Stomach (tissue), 9 donors: ENCODE measurements around the gene NEDD4L. TPM values are rescaled to one million over a fixed set of nuclear protein-coding genes. Genes with fewer than 3 reads are reported as not detected.
A peak's percentile ranks its signal among the peaks of the same experiment; 100 is the strongest.

Experiments used
- DNase-seq, 2 donors: peaks; one replicate each; pipeline versions ENCODE4 v3.0.0 to v3.0.0-alpha.2; 2013 to 2019
- H3K27ac ChIP-seq, 5 donors: fragments of 200-600 bp in 4 of 5; sonication (generic) in 4 of 5; one replicate each; pipeline ENCODE4 v1.5.1; 2013 to 2019; ENCODE audit warnings: mild to moderate bottlenecking in 1 of 5, moderate library complexity in 1 of 5
- H3K27me3 ChIP-seq, 3 donors: fragments of 200-600 bp; sonication (generic); one replicate each; pipeline ENCODE4 v1.5.1; 2017 to 2019; ENCODE audit warnings: mixed run types in 1 of 3
- H3K36me3 ChIP-seq, 4 donors: fragments of 200-600 bp; sonication (generic); 1 replicate in 3 of 4; 2 replicates in 1 of 4; pipeline ENCODE4 v1.5.1; 2016 to 2019
- H3K4me1 ChIP-seq, 4 donors: fragments of 200-600 bp; sonication (generic); one replicate each; pipeline ENCODE4 v1.5.1; 2016 to 2019
- H3K4me3 ChIP-seq, 4 donors: fragments of 200-600 bp; sonication (generic) in 3 of 4; one replicate each; pipeline ENCODE4 v1.5.1; 2016 to 2019; ENCODE audit warnings: mild to moderate bottlenecking in 1 of 4
- H3K9me3 ChIP-seq, 4 donors: fragments of 200-600 bp; sonication (generic); one replicate each; pipeline ENCODE4 v1.5.1; 2016 to 2019
- CTCF ChIP-seq, 7 experiments: fragments of 450-650 bp in 4 of 7; fragments of 200-600 bp in 3 of 7; sonication (generic) in 3 of 7; IDR thresholded peaks; one replicate each; pipeline ENCODE4 v1.5.1; 2016 to 2019; ENCODE audit warnings: antibody characterized with exemption in 7 of 7, control low read depth in 2 of 7, mild to moderate bottlenecking in 1 of 7
- EP300 ChIP-seq: sonication (generic); formaldehyde crosslinking; IDR thresholded peaks from one replicate; pipeline ENCODE4 v1.6.1; 2017; ENCODE audit warnings: antibody characterized with exemption
- POLR2A ChIP-seq, 4 donors: fragments of 450-650 bp; IDR thresholded peaks; one replicate each; pipeline ENCODE4 v1.6.1; 2016; ENCODE audit warnings: antibody characterized with exemption in 4 of 4, control low read depth in 2 of 4, mild to moderate bottlenecking in 1 of 4, moderate library complexity in 1 of 4
- POLR2AphosphoS5 ChIP-seq, 3 donors: sonication (generic); formaldehyde crosslinking; IDR thresholded peaks; one replicate each; pipeline ENCODE4 v1.6.1; 2016; ENCODE audit warnings: antibody characterized with exemption in 3 of 3
- WGBS, 5 donors: extraction: QIAGEN DNeasy Blood & Tissue Kit in 3 of 5; methylation state at CpG; one replicate each; pipeline versions ENCODE4 v1.1.5 to v1.1.7; 2013 to 2018; 5-methylcytosine and 5-hydroxymethylcytosine counted together
- intact Hi-C: fragments of 100-400 bp; cut with DNase I; formaldehyde crosslinking; loops from one replicate; pipeline ENCODE4 v1.15.1; 2023; ENCODE audit warnings: low total_unique reads
- polyA plus RNA-seq, 3 donors: library from polyadenylated mRNA; stranded (reverse); fragments of 200-250 nt; gene quantifications; one replicate each; pipeline ENCODE4 v1.2.3, GENCODE V29; 2013
- total RNA-seq, 5 donors: library from RNA; depleted of rRNA; stranded (reverse); fragments of >200 nt; gene quantifications; one replicate each; pipeline versions ENCODE4 v1.1.0 to v1.2.3, GENCODE V29; 2014 to 2016
- donor health status: healthy with polysubstance abuse.
- donor health status: Bipolar disorder and iron deficiency.
- donor health status: healthy.

NEDD4L gene
- total and polyA plus RNA-seq, 8 donors = 46.1 to 315 (median 129) TPM

- Histone ChIP-seq H3K27me3 (no peaks in the 10 kb centered on the region), H3K4me3 (no peak overlapping the region), H3K27ac (no peak overlapping the region), H3K36me3 (peaks cover 0 to 81% (median 65%) of the 10 kb centered on the region in 4 donors), H3K9me3 (no peaks in the 10 kb centered on the region), H3K4me1 (peaks cover 19 to 26% (median 24%) of the 10 kb centered on the region in 4 donors)
- DNase-seq = no peak
- intact Hi-C loops = no loop called here
- TF ChIP-seq POLR2A (IDR thresholded peaks at IDR 0.05) (no peak), EP300 (no peak), CTCF (IDR thresholded peaks at IDR 0.05) (no peak), POLR2AphosphoS5 (IDR thresholded peaks at IDR 0.05) (no peak)
- WGBS, 5 donors = 64 to 82% (median 71%) methylated on average over 2 of the region's 2 CpGs
These were observed 290.0 kb downstream of the NEDD4L start for GRCh38 chr18:58334061-58334460.

GRCh38 chr18:58335223-58335622 lies 291.2 kb downstream of the NEDD4L start:
- Histone ChIP-seq H3K36me3 (peaks cover 0 to 73% (median 53%) of the 10 kb centered on the region in 4 donors), H3K4me1 (peaks cover 19 to 31% (median 28%) of the 10 kb centered on the region in 4 donors), H3K27ac (no peak overlapping the region), H3K9me3 (no peaks in the 10 kb centered on the region), H3K4me3 (no peak overlapping the region), H3K27me3 (no peaks in the 10 kb centered on the region)
- DNase-seq = no peak
- intact Hi-C loops = loop anchor here (5.0 kb wide), 1 partner anchor 52 kb away; no protein-coding TSS in a partner anchor
- WGBS, 5 donors = 87 to 93% (median 91%) methylated on average over 11 of the region's 11 CpGs
- no peak for TF ChIP-seq POLR2A (IDR thresholded peaks at IDR 0.05)
- no peak for TF ChIP-seq POLR2AphosphoS5 (IDR thresholded peaks at IDR 0.05)
- no peak for TF ChIP-seq EP300

GRCh38 chr18:58335821-58336220 lies 291.8 kb downstream of the NEDD4L start:
- Histone ChIP-seq H3K4me1 (peaks cover 19 to 31% (median 28%) of the 10 kb centered on the region in 4 donors), H3K27me3 (no peaks in the 10 kb centered on the region), H3K9me3 (no peaks in the 10 kb centered on the region), H3K27ac (no peak overlapping the region), H3K4me3 (no peak overlapping the region), H3K36me3 (peaks cover 0 to 73% (median 49%) of the 10 kb centered on the region in 4 donors)
- WGBS, 5 donors = 86 to 97% (median 92%) methylated on average over 1 of the region's 1 CpG
- TF ChIP-seq CTCF (IDR thresholded peaks at IDR 0.05) = no peak
- no peak for TF ChIP-seq POLR2AphosphoS5 (IDR thresholded peaks at IDR 0.05)
- no peak for TF ChIP-seq EP300
- TF ChIP-seq POLR2A (IDR thresholded peaks at IDR 0.05) = no peak
- intact Hi-C loops = loop anchor here (5.0 kb wide), 1 partner anchor 51 kb away; no protein-coding TSS in a partner anchor
- no peak for DNase-seq

- no peak for DNase-seq
- Histone ChIP-seq H3K9me3 (no peaks in the 10 kb centered on the region), H3K27ac (peak overlapping the region in 1 of 5 donors; percentile 42), H3K4me1 (peaks cover 19 to 31% (median 28%) of the 10 kb centered on the region in 4 donors), H3K27me3 (no peaks in the 10 kb centered on the region), H3K4me3 (no peak overlapping the region), H3K36me3 (peaks cover 0 to 73% (median 48%) of the 10 kb centered on the region in 4 donors)
- WGBS, 5 donors = 79 to 93% (median 85%) methylated on average over 3 of the region's 3 CpGs
- TF ChIP-seq POLR2AphosphoS5 (IDR thresholded peaks at IDR 0.05) = no peak
- TF ChIP-seq EP300 = no peak
- no peak for TF ChIP-seq CTCF (IDR thresholded peaks at IDR 0.05)
- TF ChIP-seq POLR2A (IDR thresholded peaks at IDR 0.05) = no peak
- intact Hi-C loops = loop anchor here (5.0 kb wide), 1 partner anchor 51 kb away; no protein-coding TSS in a partner anchor
These were observed 292.6 kb downstream of the NEDD4L start for GRCh38 chr18:58336605-58337004.

- Histone ChIP-seq H3K36me3 (peaks cover 0 to 73% (median 49%) of the 10 kb centered on the region in 4 donors), H3K4me3 (no peak overlapping the region), H3K27me3 (no peaks in the 10 kb centered on the region), H3K4me1 (peaks cover 19 to 31% (median 28%) of the 10 kb centered on the region in 4 donors), H3K27ac (peak overlapping the region in 3 of 5 donors; percentile 39 to 57 (median 42)), H3K9me3 (no peaks in the 10 kb centered on the region)
- DNase-seq = no peak
- no peak for TF ChIP-seq POLR2AphosphoS5 (IDR thresholded peaks at IDR 0.05)
- TF ChIP-seq EP300 = no peak
- no peak for TF ChIP-seq CTCF (IDR thresholded peaks at IDR 0.05)
- TF ChIP-seq POLR2A (IDR thresholded peaks at IDR 0.05) = no peak
- 34 to 45% (median 44%) methylated on average over 4 of the region's 4 CpGs for WGBS, 5 donors
- intact Hi-C loops = loop anchor here (5.0 kb wide), 1 partner anchor 50 kb away; no protein-coding TSS in a partner anchor
These were observed 293.3 kb downstream of the NEDD4L start for GRCh38 chr18:58337285-58337684.
